Measurements from ENCODE around the gene RFLNA. TPM values are rescaled to one million over a fixed set of nuclear protein-coding genes. Genes with fewer than 3 reads are reported as not detected.

The RFLNA gene
- total and polyA plus RNA-seq, 2 experiments from 2014 or later, result 57.8 to 67.8 TPM

DNA sequence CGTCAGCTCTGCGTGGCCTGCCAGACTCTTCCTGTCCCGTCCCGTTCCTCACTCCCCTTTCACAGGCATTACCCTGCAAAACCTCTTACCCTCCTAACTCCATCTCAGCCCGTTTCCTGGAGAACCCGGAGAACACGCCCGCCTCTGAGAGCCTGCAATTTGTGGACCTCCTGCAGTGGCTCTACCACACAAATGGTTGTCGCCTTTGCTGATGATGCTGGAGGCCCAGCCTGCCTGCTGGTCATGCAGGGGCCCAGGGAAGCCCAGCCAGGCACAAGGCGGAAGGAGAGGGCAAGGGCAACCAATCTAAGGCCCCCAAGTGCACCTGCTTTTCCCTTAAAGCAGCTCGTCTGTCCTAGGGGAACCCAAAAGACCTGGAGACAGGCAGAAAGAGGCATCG lies 22.5 kb downstream of the RFLNA start:
- H3K36me3 ChIP-seq (replicated peaks; ENCODE audit: insufficient read depth, low read depth), result no peaks in the 10 kb centered on the region
- H3K4me3 ChIP-seq, result no peak overlapping the region
- H4K20me1 ChIP-seq (ENCODE audit: insufficient read depth, poor library complexity, severe bottlenecking), result no peaks in the 10 kb centered on the region
- no peaks in the 10 kb centered on the region for H3K9me3 ChIP-seq (ENCODE audit: low read depth)
- H3K9me2 ChIP-seq (replicated peaks; ENCODE audit: insufficient read depth), result no peaks in the 10 kb centered on the region
- H3K79me2 ChIP-seq, result no peaks in the 10 kb centered on the region
- no peak for DNase-seq (ENCODE audit: low spot score)
- H3K27me3 ChIP-seq, result no peaks in the 10 kb centered on the region
- H3K4me1 ChIP-seq (ENCODE audit: insufficient read depth), result no peaks in the 10 kb centered on the region
- 69% methylated on average over 12 of the region's 12 CpGs for WGBS (ENCODE audit: low lambda C conversion rate, missing lambda C conversion rate)
- H3K4me2 ChIP-seq, result no peak overlapping the region
- no peak overlapping the region for H2AFZ ChIP-seq
- H3K27ac ChIP-seq, result no peak overlapping the region
- TF ChIP-seq EZH2phosphoT487 (IDR thresholded peaks at IDR 0.05; ENCODE audit: low read depth, severe bottlenecking, unreplicated experiment), result no peak
- TF ChIP-seq EZH2 (IDR thresholded peaks at IDR 0.05; ENCODE audit: borderline replicate concordance), result no peak
- TF ChIP-seq, protein P1, sequence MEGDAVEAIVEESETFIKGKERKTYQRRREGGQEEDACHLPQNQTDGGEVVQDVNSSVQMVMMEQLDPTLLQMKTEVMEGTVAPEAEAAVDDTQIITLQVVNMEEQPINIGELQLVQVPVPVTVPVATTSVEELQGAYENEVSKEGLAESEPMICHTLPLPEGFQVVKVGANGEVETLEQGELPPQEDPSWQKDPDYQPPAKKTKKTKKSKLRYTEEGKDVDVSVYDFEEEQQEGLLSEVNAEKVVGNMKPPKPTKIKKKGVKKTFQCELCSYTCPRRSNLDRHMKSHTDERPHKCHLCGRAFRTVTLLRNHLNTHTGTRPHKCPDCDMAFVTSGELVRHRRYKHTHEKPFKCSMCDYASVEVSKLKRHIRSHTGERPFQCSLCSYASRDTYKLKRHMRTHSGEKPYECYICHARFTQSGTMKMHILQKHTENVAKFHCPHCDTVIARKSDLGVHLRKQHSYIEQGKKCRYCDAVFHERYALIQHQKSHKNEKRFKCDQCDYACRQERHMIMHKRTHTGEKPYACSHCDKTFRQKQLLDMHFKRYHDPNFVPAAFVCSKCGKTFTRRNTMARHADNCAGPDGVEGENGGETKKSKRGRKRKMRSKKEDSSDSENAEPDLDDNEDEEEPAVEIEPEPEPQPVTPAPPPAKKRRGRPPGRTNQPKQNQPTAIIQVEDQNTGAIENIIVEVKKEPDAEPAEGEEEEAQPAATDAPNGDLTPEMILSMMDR (IDR thresholded peaks at IDR 0.05; ENCODE audit: poor library complexity), result no peak

DNA sequence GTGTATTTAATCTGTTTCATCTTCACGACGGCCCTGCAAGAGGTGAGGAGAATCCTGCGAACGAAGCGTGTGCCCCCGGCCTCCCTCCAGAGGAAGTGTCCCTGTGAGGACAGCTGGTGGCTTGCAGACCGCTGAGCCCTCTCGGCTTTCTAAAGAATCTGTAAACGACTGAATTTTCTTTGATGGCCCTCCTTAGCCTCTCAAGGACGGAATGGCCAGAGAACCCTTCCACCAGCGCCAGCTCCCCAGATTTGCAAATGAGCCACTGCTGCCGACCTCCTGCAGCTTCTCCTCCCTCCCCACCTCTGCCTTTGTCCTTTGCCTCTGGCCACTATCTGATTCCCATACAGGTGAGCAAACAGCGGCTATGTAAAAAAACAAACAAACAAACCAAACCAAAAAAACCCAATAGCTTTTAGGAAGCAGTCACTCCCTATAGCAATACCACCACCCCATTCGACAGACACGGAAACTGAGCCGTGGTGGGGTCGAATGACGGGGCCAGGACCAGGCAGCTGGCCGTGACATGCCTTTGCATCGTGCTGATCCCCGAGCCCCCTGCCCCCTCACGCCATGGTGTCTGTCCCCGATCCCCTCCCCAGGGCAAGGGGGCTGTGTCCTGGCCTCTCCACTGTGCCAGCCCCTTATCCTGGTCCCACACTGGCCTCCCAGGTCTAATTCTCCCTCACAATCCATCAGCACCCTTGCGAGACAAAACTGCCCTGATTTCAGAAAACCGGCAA lies 23.6 kb downstream of the RFLNA start:
- no peak overlapping the region for H3K4me2 ChIP-seq
- no peak overlapping the region for H3K27ac ChIP-seq
- no peaks in the 10 kb centered on the region for H3K27me3 ChIP-seq
- no peaks in the 10 kb centered on the region for H3K9me2 ChIP-seq (replicated peaks; ENCODE audit: insufficient read depth)
- no peak overlapping the region for H3K4me3 ChIP-seq
- no peaks in the 10 kb centered on the region for H3K4me1 ChIP-seq (ENCODE audit: insufficient read depth)
- H3K9me3 ChIP-seq (ENCODE audit: low read depth), result peaks cover under 1% of the 10 kb centered on the region
- DNase-seq (ENCODE audit: low spot score), result no peak
- H3K36me3 ChIP-seq (replicated peaks; ENCODE audit: insufficient read depth, low read depth), result no peaks in the 10 kb centered on the region
- no peaks in the 10 kb centered on the region for H3K79me2 ChIP-seq
- no peak for TF ChIP-seq EZH2 (IDR thresholded peaks at IDR 0.05; ENCODE audit: borderline replicate concordance)
- TF ChIP-seq EZH2phosphoT487 (IDR thresholded peaks at IDR 0.05; ENCODE audit: low read depth, severe bottlenecking, unreplicated experiment), result no peak
- TF ChIP-seq, protein P1 (IDR thresholded peaks at IDR 0.05; ENCODE audit: poor library complexity), result no peak
- H4K20me1 ChIP-seq (ENCODE audit: insufficient read depth, poor library complexity, severe bottlenecking), result no peaks in the 10 kb centered on the region
- WGBS (ENCODE audit: low lambda C conversion rate, missing lambda C conversion rate), result 40% methylated on average over 24 of the region's 25 CpGs
- H2AFZ ChIP-seq, result no peak overlapping the region

- peaks cover 5% of the 10 kb centered on the region for H3K9me3 ChIP-seq (ENCODE audit: low read depth)
- no peak overlapping the region for H3K27ac ChIP-seq
- H4K20me1 ChIP-seq (ENCODE audit: insufficient read depth, poor library complexity, severe bottlenecking), result no peaks in the 10 kb centered on the region
- H2AFZ ChIP-seq, result no peak overlapping the region
- no peaks in the 10 kb centered on the region for H3K9me2 ChIP-seq (replicated peaks; ENCODE audit: insufficient read depth)
- 87% methylated on average over 9 of the region's 11 CpGs for WGBS (ENCODE audit: low lambda C conversion rate, missing lambda C conversion rate)
- no peak for TF ChIP-seq EZH2 (IDR thresholded peaks at IDR 0.05; ENCODE audit: borderline replicate concordance)
- no peak for TF ChIP-seq EZH2phosphoT487 (IDR thresholded peaks at IDR 0.05; ENCODE audit: low read depth, severe bottlenecking, unreplicated experiment)
- TF ChIP-seq, protein P1 (IDR thresholded peaks at IDR 0.05; ENCODE audit: poor library complexity), result no peak
- no peaks in the 10 kb centered on the region for H3K79me2 ChIP-seq
- no peak overlapping the region for H3K4me2 ChIP-seq
- no peak for DNase-seq (ENCODE audit: low spot score)
- H3K4me3 ChIP-seq, result no peak overlapping the region
- H3K36me3 ChIP-seq (replicated peaks; ENCODE audit: insufficient read depth, low read depth), result no peaks in the 10 kb centered on the region
- no peaks in the 10 kb centered on the region for H3K27me3 ChIP-seq
- no peaks in the 10 kb centered on the region for H3K4me1 ChIP-seq (ENCODE audit: insufficient read depth)
Measured at GRCh38 chr12:124319368-124320050, 24.6 kb downstream of the RFLNA start.
